EL (cell line): Measurements from ENCODE around the gene PPEF1.
"Not testable (repeated sequence)": the region's sequence is repeated elsewhere in the genome, so short reads cannot be mapped to it uniquely, and the experiment has no call there.

Experiments used
- DNase-seq: peaks from one replicate; pipeline ENCODE4 v3.0.0-alpha.2; 2016

The PPEF1 gene

GRCh38 chrX:18799911-18800310 lies 92.5 kb downstream of the PPEF1 start:
- DNase-seq = no peak

GRCh38 chrX:18809641-18810040 lies 102.2 kb downstream of the PPEF1 start:
- no peak for DNase-seq

GRCh38 chrX:18810416-18810815 lies 103.0 kb downstream of the PPEF1 start:
- DNase-seq = peak; percentile 0

- DNase-seq = no peak
Observed at GRCh38 chrX:18825375-18825774, 117.9 kb downstream of the PPEF1 start.

GRCh38 chrX:18828832-18829404 lies 121.5 kb downstream of the PPEF1 start:
- peak; percentile 2 for DNase-seq

- no peak for DNase-seq
Observed at GRCh38 chrX:18833071-18833731, 125.8 kb downstream of the PPEF1 start.

- not testable (repeated sequence) for DNase-seq
Observed at GRCh38 chrX:18847901-18848300, 140.5 kb downstream of the PPEF1 start.

GRCh38 chrX:18855919-18856644 lies 148.6 kb downstream of the PPEF1 start:
- no peak for DNase-seq

GRCh38 chrX:18856645-18856997 lies 149.2 kb downstream of the PPEF1 start:
- no peak for DNase-seq

GRCh38 chrX:18861511-18861910 lies 154.1 kb downstream of the PPEF1 start:
- DNase-seq = no peak

GRCh38 chrX:18864390-18864920 lies 157.0 kb downstream of the PPEF1 start:
- DNase-seq = no peak

- DNase-seq = no peak
Observed at GRCh38 chrX:18871161-18871890, 163.9 kb downstream of the PPEF1 start.

- no peak for DNase-seq
Observed at GRCh38 chrX:18871970-18872369, 164.5 kb downstream of the PPEF1 start.

- no peak for DNase-seq
Observed at GRCh38 chrX:18872621-18873020, 165.2 kb downstream of the PPEF1 start.

GRCh38 chrX:18873189-18873791 lies 165.8 kb downstream of the PPEF1 start:
- peak; percentile 60 for DNase-seq

- DNase-seq = no peak
Observed at GRCh38 chrX:18873836-18874235, 166.4 kb downstream of the PPEF1 start.

- no peak for DNase-seq
Observed at GRCh38 chrX:18874560-18875255, 167.3 kb downstream of the PPEF1 start.

GRCh38 chrX:18875256-18875878 lies 167.9 kb downstream of the PPEF1 start:
- DNase-seq = no peak

GRCh38 chrX:18877469-18877868 lies 170.0 kb downstream of the PPEF1 start:
- no peak for DNase-seq
